Astrocyte (in vitro differentiated cells and primary cell): Measurements from ENCODE around the gene CSAG3.
"Not testable (repeated sequence)": the region's sequence is repeated elsewhere in the genome, so short reads cannot be mapped to it uniquely, and the experiment has no call there.

Experiments used
- CTCF ChIP-seq: IDR thresholded peaks from 2 replicates; pipeline ENCODE4 v1.5.1; 2011; ENCODE audit warnings: low read depth, mild to moderate bottlenecking, inconsistent platforms, low read length, moderate library complexity; ENCODE audit not compliant: insufficient read depth
- EZH2 ChIP-seq: IDR thresholded peaks from 2 replicates; pipeline ENCODE4 v1.6.1; 2012; ENCODE audit warnings: mild to moderate bottlenecking, low read length, inconsistent platforms; ENCODE audit not compliant: insufficient read depth

GRCh38 chrX:152759544-152759943, 526 bp downstream of the CSAG3 start:
- not testable (repeated sequence) for TF ChIP-seq CTCF, EZH2
